ENCODE results near the gene FBXO24. TPM values are rescaled to one million over a fixed set of nuclear protein-coding genes. Genes with fewer than 3 reads are reported as not detected.

FBXO24 gene
- total and polyA plus RNA-seq, 10 of the 15 experiments (the other 5 are each of a cell fraction or from before 2014, with no cell fraction given): 0.11 to 0.96 (median 0.27) TPM; not detected in 4

GRCh38 chr7:100575746-100576383 is 10.3 kb upstream of the FBXO24 start (continued):
- TF ChIP-seq ZBTB33 (IDR thresholded peaks at IDR 0.05) (no peak), USF2 (IDR thresholded peaks at IDR 0.05; ENCODE audit: borderline replicate concordance, low read depth, low read length) (no peak), BCLAF1 (IDR thresholded peaks at IDR 0.05) (no peak), KLF5 (IDR thresholded peaks at IDR 0.05; ENCODE audit: partially characterized antibody) (no peak), YY1 (IDR thresholded peaks at IDR 0.05; ENCODE audit: low read depth, low read length) (no peak), CHD4 (IDR thresholded peaks at IDR 0.05) (no peak), ATF2 (IDR thresholded peaks at IDR 0.05; ENCODE audit: low read length) (no peak), USF1 (IDR thresholded peaks at IDR 0.05; ENCODE audit: borderline replicate concordance, extremely low read length, insufficient read depth, low read depth, low read length) (no peak)

All from GM12878 (cell line).